K562 (cell line): ENCODE data around the gene CS. TPM values are rescaled to one million over a fixed set of nuclear protein-coding genes. Genes with fewer than 3 reads are reported as not detected.

Experiments
- ASH1L ChIP-seq: fragments of 450-650 bp; IDR thresholded peaks from 2 replicates; pipeline ENCODE4 v1.6.1; 2018; ENCODE audit warnings: borderline replicate concordance, mild to moderate bottlenecking, low read depth; ENCODE audit not compliant: partially characterized antibody
- CBFA2T2 ChIP-seq: fragments of 450-650 bp; conservative IDR thresholded peaks from 2 replicates; pipeline ENCODE4 v1.6.1; 2017; ENCODE audit warnings: mild to moderate bottlenecking
- MYC ChIP-seq, 2 experiments: fragments of 250-450 bp in 1 of 2; sonication (Bioruptor Pico) in 1 of 2; IDR thresholded peaks; 2 replicates each; pipeline versions ENCODE4 v1.5.1 to v1.6.1; 2012 to 2021; ENCODE audit warnings: low read depth in 2 of 2, borderline replicate concordance in 1 of 2, improper control_type of control experiment in 1 of 2, low read length in 1 of 2, mild to moderate bottlenecking in 1 of 2, moderate library complexity in 1 of 2
- NFE2L1 ChIP-seq: fragments of 450-650 bp; IDR thresholded peaks from 2 replicates; pipeline ENCODE4 v1.6.1; 2016; ENCODE audit warnings: missing genetic modification characterization, low read depth, mild to moderate bottlenecking, missing compliant biosample characterization, moderate library complexity, borderline replicate concordance
- RAD21 ChIP-seq, 2 experiments: fragments of 250-450 bp in 1 of 2; fragments of 450-650 bp in 1 of 2; sonication (Bioruptor Pico) in 1 of 2; formaldehyde crosslinking in 1 of 2; IDR thresholded peaks in 1 of 2; conservative IDR thresholded peaks in 1 of 2; 2 replicates each; pipeline versions ENCODE4 v1.4.0 to v1.8.0; 2020 to 2022; ENCODE audit warnings: mild to moderate bottlenecking in 2 of 2, moderate library complexity in 1 of 2
- RBM25 ChIP-seq: fragments of 200-400 bp; formaldehyde crosslinking; IDR thresholded peaks from 2 replicates; pipeline ENCODE4 v1.6.1; 2018; ENCODE audit warnings: low read length, low read depth, moderate library complexity; ENCODE audit not compliant: severe bottlenecking
- SETDB1 ChIP-seq: IDR thresholded peaks from one replicate; pipeline ENCODE4 v1.6.1; 2012; ENCODE audit warnings: low read length, control low read depth, inconsistent platforms
- SMC3 ChIP-seq: conservative IDR thresholded peaks from 2 replicates; pipeline ENCODE4 v1.6.1; 2011; ENCODE audit warnings: low read depth, low read length, improper control_type of control experiment; ENCODE audit not compliant: insufficient read depth
- SOX6 ChIP-seq: fragments of 450-650 bp; IDR thresholded peaks from 2 replicates; pipeline ENCODE4 v1.6.1; 2014; ENCODE audit warnings: mild to moderate bottlenecking
- TARDBP ChIP-seq: fragments of 450-650 bp; IDR thresholded peaks from 2 replicates; pipeline ENCODE4 v1.6.1; 2016
- ZC3H8 ChIP-seq: fragments of 450-650 bp; IDR thresholded peaks from 2 replicates; pipeline ENCODE4 v1.6.1; 2017
- polyA plus RNA-seq, 8 experiments: library from polyadenylated mRNA; depleted of rRNA in 4 of 8; stranded (reverse) in 5 of 8; unstranded in 3 of 8; fragments of >200 nt; fragmentation: Nextera tagmentation in 2 of 8; fragmentation: Illumina TruSeq in 1 of 8; extraction: Ambion mirVana in 2 of 8; extraction: Trizol in 1 of 8; gene quantifications; 2 replicates each; pipeline versions ENCODE4 v1.2.1 to v1.2.3, GENCODE V29; 2011 to 2014; ENCODE audit warnings: inconsistent platforms in 1 of 8, missing spikeins in 1 of 8
- total RNA-seq, 7 experiments: library from RNA; depleted of rRNA in 6 of 7; stranded (reverse); fragments of >200 nt in 6 of 7; fragmentation: Illumina TruSeq in 2 of 7; extraction: Trizol in 2 of 7; gene quantifications; 2 replicates each; pipeline versions ENCODE4 v1.2.1 to v1.2.3, GENCODE V29; 2011 to 2021; ENCODE audit warnings: low replicate concordance in 1 of 7
- TF ChIP-seq, protein P1 (sequence below): fragments of 450-650 bp; IDR thresholded peaks from 2 replicates; pipeline ENCODE4 v1.6.1; 2016; ENCODE audit warnings: low read depth
- TF ChIP-seq, protein P2 (sequence below), 3 experiments: IDR thresholded peaks in 2 of 3; conservative IDR thresholded peaks in 1 of 3; 2 replicates each; pipeline ENCODE4 v1.5.1; 2011 to 2012; ENCODE audit warnings: low read length in 3 of 3, mild to moderate bottlenecking in 3 of 3, control low read depth in 2 of 3, improper control_type of control experiment in 1 of 3, inconsistent platforms in 1 of 3, low read depth in 1 of 3, mixed read lengths in 1 of 3, moderate library complexity in 1 of 3; ENCODE audit not compliant: insufficient read depth in 2 of 3
- TF ChIP-seq, protein P3 (sequence below): fragments of 450-650 bp; IDR thresholded peaks from 2 replicates; pipeline ENCODE4 v1.6.1; 2016; ENCODE audit warnings: antibody characterized with exemption
- TF ChIP-seq, protein P4 (sequence below): fragments of 450-650 bp; formaldehyde crosslinking; IDR thresholded peaks from 2 replicates; pipeline ENCODE4 v1.4.0; 2020; ENCODE audit warnings: mild to moderate bottlenecking, moderate library complexity

Gene CS
- total and polyA plus RNA-seq, 9 of the 15 experiments (the other 6 are each of a cell fraction or from before 2014, with no cell fraction given): 99.9 to 390 (median 149) TPM

DNA sequence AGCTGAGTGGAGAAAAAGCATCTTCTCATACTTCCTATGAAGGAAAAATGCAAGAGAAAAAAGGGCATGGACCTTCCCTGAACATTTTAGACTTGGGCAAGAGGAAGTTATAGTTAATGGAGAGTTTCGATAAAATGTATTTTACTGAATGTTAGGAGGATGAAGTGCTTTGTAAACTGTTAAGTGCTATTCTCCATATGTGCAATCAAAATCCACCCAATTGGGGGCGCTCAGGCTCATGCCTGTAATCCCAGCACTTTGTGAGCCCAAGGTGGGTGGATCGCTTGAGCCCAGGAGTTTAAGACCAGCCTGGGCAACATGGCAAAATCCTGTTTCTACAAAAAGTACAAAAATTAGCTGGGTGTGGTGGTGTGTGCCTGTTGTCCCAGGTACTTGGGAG is 17.5 kb upstream of the CS start (continued):
- TF ChIP-seq, protein P1, sequence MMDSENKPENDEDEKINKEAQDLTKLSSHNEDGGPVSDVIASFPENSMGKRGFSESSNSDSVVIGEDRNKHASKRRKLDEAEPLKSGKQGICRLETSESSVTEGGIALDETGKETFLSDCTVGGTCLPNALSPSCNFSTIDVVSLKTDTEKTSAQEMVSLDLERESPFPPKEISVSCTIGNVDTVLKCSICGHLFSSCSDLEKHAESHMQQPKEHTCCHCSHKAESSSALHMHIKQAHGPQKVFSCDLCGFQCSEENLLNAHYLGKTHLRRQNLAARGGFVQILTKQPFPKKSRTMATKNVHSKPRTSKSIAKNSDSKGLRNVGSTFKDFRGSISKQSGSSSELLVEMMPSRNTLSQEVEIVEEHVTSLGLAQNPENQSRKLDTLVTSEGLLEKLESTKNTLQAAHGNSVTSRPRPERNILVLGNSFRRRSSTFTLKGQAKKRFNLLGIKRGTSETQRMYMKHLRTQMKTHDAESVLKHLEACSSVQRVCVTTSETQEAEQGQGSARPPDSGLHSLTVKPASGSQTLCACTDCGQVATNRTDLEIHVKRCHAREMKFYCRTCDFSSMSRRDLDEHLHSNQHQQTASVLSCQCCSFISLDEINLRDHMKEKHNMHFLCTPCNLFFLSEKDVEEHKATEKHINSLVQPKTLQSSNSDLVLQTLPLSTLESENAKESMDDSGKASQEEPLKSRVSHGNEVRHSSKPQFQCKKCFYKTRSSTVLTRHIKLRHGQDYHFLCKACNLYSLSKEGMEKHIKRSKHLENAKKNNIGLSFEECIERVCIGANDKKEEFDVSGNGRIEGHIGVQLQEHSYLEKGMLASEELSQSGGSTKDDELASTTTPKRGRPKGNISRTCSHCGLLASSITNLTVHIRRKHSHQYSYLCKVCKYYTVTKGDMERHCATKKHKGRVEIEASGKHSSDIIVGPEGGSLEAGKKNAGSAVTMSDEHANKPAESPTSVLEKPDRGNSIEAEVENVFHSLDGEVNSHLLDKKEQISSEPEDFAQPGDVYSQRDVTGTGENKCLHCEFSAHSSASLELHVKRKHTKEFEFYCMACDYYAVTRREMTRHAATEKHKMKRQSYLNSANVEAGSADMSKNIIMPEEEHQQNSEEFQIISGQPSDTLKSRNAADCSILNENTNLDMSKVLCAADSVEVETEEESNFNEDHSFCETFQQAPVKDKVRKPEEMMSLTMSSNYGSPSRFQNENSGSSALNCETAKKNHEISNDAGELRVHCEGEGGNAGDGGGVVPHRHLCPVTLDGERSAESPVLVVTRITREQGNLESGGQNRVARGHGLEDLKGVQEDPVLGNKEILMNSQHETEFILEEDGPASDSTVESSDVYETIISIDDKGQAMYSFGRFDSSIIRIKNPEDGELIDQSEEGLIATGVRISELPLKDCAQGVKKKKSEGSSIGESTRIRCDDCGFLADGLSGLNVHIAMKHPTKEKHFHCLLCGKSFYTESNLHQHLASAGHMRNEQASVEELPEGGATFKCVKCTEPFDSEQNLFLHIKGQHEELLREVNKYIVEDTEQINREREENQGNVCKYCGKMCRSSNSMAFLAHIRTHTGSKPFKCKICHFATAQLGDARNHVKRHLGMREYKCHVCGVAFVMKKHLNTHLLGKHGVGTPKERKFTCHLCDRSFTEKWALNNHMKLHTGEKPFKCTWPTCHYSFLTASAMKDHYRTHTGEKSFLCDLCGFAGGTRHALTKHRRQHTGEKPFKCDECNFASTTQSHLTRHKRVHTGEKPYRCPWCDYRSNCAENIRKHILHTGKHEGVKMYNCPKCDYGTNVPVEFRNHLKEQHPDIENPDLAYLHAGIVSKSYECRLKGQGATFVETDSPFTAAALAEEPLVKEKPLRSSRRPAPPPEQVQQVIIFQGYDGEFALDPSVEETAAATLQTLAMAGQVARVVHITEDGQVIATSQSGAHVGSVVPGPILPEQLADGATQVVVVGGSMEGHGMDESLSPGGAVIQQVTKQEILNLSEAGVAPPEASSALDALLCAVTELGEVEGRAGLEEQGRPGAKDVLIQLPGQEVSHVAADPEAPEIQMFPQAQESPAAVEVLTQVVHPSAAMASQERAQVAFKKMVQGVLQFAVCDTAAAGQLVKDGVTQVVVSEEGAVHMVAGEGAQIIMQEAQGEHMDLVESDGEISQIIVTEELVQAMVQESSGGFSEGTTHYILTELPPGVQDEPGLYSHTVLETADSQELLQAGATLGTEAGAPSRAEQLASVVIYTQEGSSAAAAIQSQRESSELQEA: no peak
- TF ChIP-seq RAD21 (CRISPR knock-in tag; conservative IDR thresholded peaks at IDR 0.05 in 1 of 2, IDR thresholded peaks at IDR 0.05 in 1 of 2) (peak; percentile 28 to 60; a peak in 3 of 4 replicates), SOX6 (no peak), ZC3H8 (no peak), CBFA2T2 (no peak), RBM25 (no peak), NFE2L1 (tag) (no peak), SETDB1 (no peak), SMC3 (no peak), TARDBP (no peak), ASH1L (no peak), MYC (IDR thresholded peaks at IDR 0.05; ENCODE audit: low read depth, low read length) (no peak), MYC (CRISPR knock-in tag; IDR thresholded peaks at IDR 0.05; ENCODE audit: borderline replicate concordance, low read depth) (no peak)
- TF ChIP-seq, protein P2, sequence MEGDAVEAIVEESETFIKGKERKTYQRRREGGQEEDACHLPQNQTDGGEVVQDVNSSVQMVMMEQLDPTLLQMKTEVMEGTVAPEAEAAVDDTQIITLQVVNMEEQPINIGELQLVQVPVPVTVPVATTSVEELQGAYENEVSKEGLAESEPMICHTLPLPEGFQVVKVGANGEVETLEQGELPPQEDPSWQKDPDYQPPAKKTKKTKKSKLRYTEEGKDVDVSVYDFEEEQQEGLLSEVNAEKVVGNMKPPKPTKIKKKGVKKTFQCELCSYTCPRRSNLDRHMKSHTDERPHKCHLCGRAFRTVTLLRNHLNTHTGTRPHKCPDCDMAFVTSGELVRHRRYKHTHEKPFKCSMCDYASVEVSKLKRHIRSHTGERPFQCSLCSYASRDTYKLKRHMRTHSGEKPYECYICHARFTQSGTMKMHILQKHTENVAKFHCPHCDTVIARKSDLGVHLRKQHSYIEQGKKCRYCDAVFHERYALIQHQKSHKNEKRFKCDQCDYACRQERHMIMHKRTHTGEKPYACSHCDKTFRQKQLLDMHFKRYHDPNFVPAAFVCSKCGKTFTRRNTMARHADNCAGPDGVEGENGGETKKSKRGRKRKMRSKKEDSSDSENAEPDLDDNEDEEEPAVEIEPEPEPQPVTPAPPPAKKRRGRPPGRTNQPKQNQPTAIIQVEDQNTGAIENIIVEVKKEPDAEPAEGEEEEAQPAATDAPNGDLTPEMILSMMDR (IDR thresholded peaks at IDR 0.05 in 2 of 3, conservative IDR thresholded peaks at IDR 0.05 in 1 of 3; ENCODE audit: insufficient read depth in 2 of 3, low read depth in 1 of 3, low read length in 3 of 3): peak in 2 of 3 experiments; percentile 44 to 58; a peak in 3 of 6 replicates
- TF ChIP-seq, protein P3, sequence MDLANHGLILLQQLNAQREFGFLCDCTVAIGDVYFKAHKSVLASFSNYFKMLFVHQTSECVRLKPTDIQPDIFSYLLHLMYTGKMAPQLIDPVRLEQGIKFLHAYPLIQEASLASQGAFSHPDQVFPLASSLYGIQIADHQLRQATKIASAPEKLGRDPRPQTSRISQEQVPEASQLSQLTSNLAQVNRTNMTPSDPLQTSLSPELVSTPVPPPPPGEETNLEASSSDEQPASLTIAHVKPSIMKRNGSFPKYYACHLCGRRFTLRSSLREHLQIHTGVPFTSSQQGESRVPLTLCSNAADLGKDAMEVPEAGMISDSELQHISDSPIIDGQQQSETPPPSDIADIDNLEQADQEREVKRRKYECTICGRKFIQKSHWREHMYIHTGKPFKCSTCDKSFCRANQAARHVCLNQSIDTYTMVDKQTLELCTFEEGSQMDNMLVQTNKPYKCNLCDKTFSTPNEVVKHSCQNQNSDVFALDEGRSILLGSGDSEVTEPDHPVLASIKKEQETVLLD: no peak
- TF ChIP-seq, protein P4, sequence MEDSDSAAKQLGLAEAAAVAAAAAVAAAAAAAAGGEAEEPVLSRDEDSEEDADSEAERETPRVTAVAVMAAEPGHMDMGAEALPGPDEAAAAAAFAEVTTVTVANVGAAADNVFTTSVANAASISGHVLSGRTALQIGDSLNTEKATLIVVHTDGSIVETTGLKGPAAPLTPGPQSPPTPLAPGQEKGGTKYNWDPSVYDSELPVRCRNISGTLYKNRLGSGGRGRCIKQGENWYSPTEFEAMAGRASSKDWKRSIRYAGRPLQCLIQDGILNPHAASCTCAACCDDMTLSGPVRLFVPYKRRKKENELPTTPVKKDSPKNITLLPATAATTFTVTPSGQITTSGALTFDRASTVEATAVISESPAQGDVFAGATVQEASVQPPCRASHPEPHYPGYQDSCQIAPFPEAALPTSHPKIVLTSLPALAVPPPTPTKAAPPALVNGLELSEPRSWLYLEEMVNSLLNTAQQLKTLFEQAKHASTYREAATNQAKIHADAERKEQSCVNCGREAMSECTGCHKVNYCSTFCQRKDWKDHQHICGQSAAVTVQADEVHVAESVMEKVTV: no peak
